ENCODE measurements around the gene MCCC2. TPM values are rescaled to one million over a fixed set of nuclear protein-coding genes. Genes with fewer than 3 reads are reported as not detected.

Gene MCCC2
- total and polyA plus RNA-seq, 2 of the 8 experiments (the other 6 are each of a cell fraction or from before 2014, with no cell fraction given), result 71.7 to 86.6 TPM

- no peak overlapping the region for H2BK12ac ChIP-seq (ENCODE audit: low read depth, low read length)
- H4K20me1 ChIP-seq (replicated peaks in 1 of 2; ENCODE audit: control insufficient read depth in 1 of 2, insufficient read depth in 2 of 2, low read length in 2 of 2), result peaks cover 0 to 6% of the 10 kb centered on the region in 2 experiments
- H3K18ac ChIP-seq (ENCODE audit: extremely low read depth, low read length), result no peak overlapping the region
- DNase-seq (ENCODE audit: low read depth in 1 of 2, low spot score in 2 of 2) (peak in 1 of 2 experiments; percentile 50), FAIRE-seq (peak; percentile 42)
- no peaks in the 10 kb centered on the region for H3K4me1 ChIP-seq (replicated peaks in 1 of 4; ENCODE audit: control insufficient read depth in 3 of 4, insufficient read depth in 4 of 4, low read length in 3 of 4)
- H3K9ac ChIP-seq (replicated peaks in 1 of 4; ENCODE audit: extremely low read depth in 1 of 4, low read depth in 3 of 4, low read length in 3 of 4), result no peak overlapping the region
- no peak overlapping the region for H4K91ac ChIP-seq (replicated peaks; ENCODE audit: insufficient read length, low read length)
- H2AK5ac ChIP-seq (ENCODE audit: low read depth, low read length), result no peak overlapping the region
- CTCF ChIA-PET (ENCODE audit: partially characterized antibody), result interaction anchor here (0.6 to 3.3 kb wide), 20 partner anchors 9 to 552 kb away, joined by 3 to 15 read pairs (median 4); partner anchors contain the start of gene MCCC2
- H2BK120ac ChIP-seq (replicated peaks; ENCODE audit: low read depth, low read length), result no peak overlapping the region
- no peaks in the 10 kb centered on the region for H3K27me3 ChIP-seq (replicated peaks in 1 of 4; ENCODE audit: control insufficient read depth in 3 of 4, extremely low read depth in 1 of 4, insufficient read depth in 3 of 4, low read length in 3 of 4)
- no peaks in the 10 kb centered on the region for H3K9me3 ChIP-seq (ENCODE audit: insufficient read depth in 2 of 2, low read depth in 1 of 2, low read length in 1 of 2)
- no peaks in the 10 kb centered on the region for H3K23me2 ChIP-seq (ENCODE audit: low read depth, low read length)
- 83% methylated on average over 6 of the region's 6 CpGs; no CpG with 5 or more reads in 1 of the 2 experiments for WGBS, 2 experiments (ENCODE audit: extremely low coverage in 1 of 2, insufficient coverage in 1 of 2, insufficient read length in 1 of 2, insufficient replicate concordance in 2 of 2, low coverage in 1 of 2, low lambda C conversion rate in 2 of 2, missing lambda C conversion rate in 1 of 2)
- peaks cover 10 to 65% (median 41%) of the 10 kb centered on the region in 4 experiments for H3K36me3 ChIP-seq (ENCODE audit: control insufficient read depth in 2 of 4, insufficient read depth in 4 of 4, low read length in 3 of 4)
- H4K8ac ChIP-seq (ENCODE audit: extremely low read depth, insufficient read depth, low read length), result no peak overlapping the region
- H3K4me2 ChIP-seq (ENCODE audit: insufficient read depth in 1 of 2, low read depth in 2 of 2, low read length in 2 of 2), result no peak overlapping the region
- H2BK20ac ChIP-seq (ENCODE audit: low read length), result no peak overlapping the region
- H3K79me1 ChIP-seq (ENCODE audit: low read depth, low read length), result no peaks in the 10 kb centered on the region
- no peak overlapping the region for H3K23ac ChIP-seq (ENCODE audit: insufficient read length)
- no peak overlapping the region for H2BK5ac ChIP-seq (ENCODE audit: low read depth, low read length)
- no peak overlapping the region for H3K56ac ChIP-seq (replicated peaks; ENCODE audit: insufficient read length, low read depth, low read length)
- H3K27ac ChIP-seq (ENCODE audit: low read depth, low read length), result no peak overlapping the region
- no peak overlapping the region for H3K14ac ChIP-seq (ENCODE audit: insufficient read length)
- POLR2A ChIA-PET (ENCODE audit: partially characterized antibody), result interaction anchor here (0.9 to 1.8 kb wide), 3 partner anchors 9 to 14 kb away, joined by 3 to 10 read pairs (median 3); partner anchors contain the start of gene MCCC2
- H2BK15ac ChIP-seq (ENCODE audit: low read length), result no peak overlapping the region
- TF ChIP-seq HDAC6 (IDR thresholded peaks at IDR 0.05; ENCODE audit: low read depth, low read length) (no peak), RAD21 (IDR thresholded peaks at IDR 0.05 in 1 of 2, conservative IDR thresholded peaks at IDR 0.05 in 1 of 2; ENCODE audit: low read depth in 2 of 2, low read length in 2 of 2) (peak; percentile 51 to 63), KDM4A (IDR thresholded peaks at IDR 0.05; ENCODE audit: low read depth, low read length, severe bottlenecking) (no peak), CTCF (IDR thresholded peaks at IDR 0.05; ENCODE audit: control extremely low read depth in 1 of 3, insufficient read depth in 1 of 3, low read depth in 1 of 3, low read length in 3 of 3) (peak; percentile 19 to 81 (median 51); a peak in 3 of 4 replicates)
- H3K4ac ChIP-seq (replicated peaks; ENCODE audit: insufficient read length, low read depth, low read length), result no peak overlapping the region
- H3K79me2 ChIP-seq (ENCODE audit: control insufficient read depth in 1 of 2, insufficient read depth in 2 of 2, low read length in 2 of 2), result peaks cover 0 to 2% of the 10 kb centered on the region in 2 experiments; a peak in 1 of 4 replicates
- no peak overlapping the region for H2AFZ ChIP-seq (ENCODE audit: low read length)
- H3K4me3 ChIP-seq (ENCODE audit: extremely low read depth in 1 of 4, insufficient read depth in 2 of 4, low read depth in 3 of 4, low read length in 4 of 4), result no peak overlapping the region
- no peak overlapping the region for H4K5ac ChIP-seq (ENCODE audit: insufficient read length, low read depth, low read length)
Measured at GRCh38 chr5:71601222-71602026, 14.3 kb downstream of the MCCC2 start.

Measured in H1 (cell line).